Astrocyte (in vitro differentiated cells and primary cell): ENCODE results near the gene ATP8B4. TPM values are rescaled to one million over a fixed set of nuclear protein-coding genes. Genes with fewer than 3 reads are reported as not detected.

ENCODE experiments used
- DNase-seq: peaks from one replicate; pipeline ENCODE4 v3.0.0-alpha.2; 2010; ENCODE audit warnings: low read depth
- FAIRE-seq: peaks from 2 replicates; lab custom pipeline; 2011; peaks lifted over from hg19 to GRCh38; lab: Jason Lieb, UNC
- H2AFZ ChIP-seq: 2 replicates; pipeline ENCODE4 v1.6.0; 2012; ENCODE audit warnings: low read depth, low read length, inconsistent platforms
- H3K27ac ChIP-seq: 2 replicates; pipeline ENCODE4 v1.5.1; 2011; ENCODE audit warnings: low read depth, low read length, inconsistent platforms
- H3K27me3 ChIP-seq: 2 replicates; pipeline ENCODE4 v1.6.0; 2011; ENCODE audit warnings: low read length, inconsistent platforms; ENCODE audit not compliant: insufficient read depth
- H3K36me3 ChIP-seq: 2 replicates; pipeline ENCODE4 v1.5.1; 2011; ENCODE audit warnings: low read length, inconsistent platforms; ENCODE audit not compliant: insufficient read depth
- H3K4me1 ChIP-seq: 2 replicates; pipeline ENCODE4 v1.5.1; 2011; ENCODE audit warnings: low read length, inconsistent platforms; ENCODE audit not compliant: insufficient read depth
- H3K4me2 ChIP-seq: 2 replicates; pipeline ENCODE4 v1.6.0; 2012; ENCODE audit warnings: low read length, inconsistent platforms
- H3K4me3 ChIP-seq: 2 replicates; pipeline ENCODE4 v1.5.1; 2011; ENCODE audit warnings: low read depth, mild to moderate bottlenecking, low read length, inconsistent platforms; ENCODE audit not compliant: insufficient read depth
- H3K79me2 ChIP-seq: 2 replicates; pipeline ENCODE4 v1.6.0; 2012; ENCODE audit warnings: mild to moderate bottlenecking, low read length, inconsistent platforms; ENCODE audit not compliant: insufficient read depth
- H3K9ac ChIP-seq: 2 replicates; pipeline ENCODE4 v1.6.0; 2012; ENCODE audit warnings: mild to moderate bottlenecking, low read length, inconsistent platforms
- H3K9me3 ChIP-seq: 2 replicates; pipeline ENCODE4 v1.5.1; 2012; ENCODE audit warnings: low read depth, mild to moderate bottlenecking, low read length, inconsistent platforms; ENCODE audit not compliant: insufficient read depth
- H4K20me1 ChIP-seq: 2 replicates; pipeline ENCODE4 v1.6.0; 2012; ENCODE audit warnings: low read length, inconsistent platforms; ENCODE audit not compliant: insufficient read depth
- H3K27ac Mint-ChIP-seq: one replicate; pipeline ENCODE4 v1.8.0; 2021; ENCODE audit warnings: mild to moderate bottlenecking, mixed read lengths; ENCODE audit not compliant: unreplicated experiment
- H3K27me3 Mint-ChIP-seq: one replicate; pipeline ENCODE4 v1.8.0; 2021; ENCODE audit warnings: low read depth, mixed read lengths; ENCODE audit not compliant: unreplicated experiment
- H3K36me3 Mint-ChIP-seq: one replicate; pipeline ENCODE4 v1.8.0; 2021; ENCODE audit warnings: low read depth, mixed read lengths; ENCODE audit not compliant: unreplicated experiment
- H3K4me1 Mint-ChIP-seq: one replicate; pipeline ENCODE4 v1.8.0; 2021; ENCODE audit warnings: low read depth, mixed read lengths; ENCODE audit not compliant: unreplicated experiment
- H3K4me3 Mint-ChIP-seq: one replicate; pipeline ENCODE4 v1.8.0; 2021; ENCODE audit warnings: mild to moderate bottlenecking, moderate library complexity, mixed read lengths; ENCODE audit not compliant: unreplicated experiment
- H3K9me3 Mint-ChIP-seq: one replicate; pipeline ENCODE4 v1.8.0; 2021; ENCODE audit warnings: mild to moderate bottlenecking, mixed read lengths; ENCODE audit not compliant: unreplicated experiment
- EZH2 ChIP-seq: IDR thresholded peaks from 2 replicates; pipeline ENCODE4 v1.6.1; 2012; ENCODE audit warnings: mild to moderate bottlenecking, low read length, inconsistent platforms; ENCODE audit not compliant: insufficient read depth
- total RNA-seq: library from RNA; stranded (reverse); gene quantifications from 2 replicates; pipeline ENCODE4 v1.2.1, GENCODE V29; 2021
- TF ChIP-seq, protein P1 (sequence below): IDR thresholded peaks from 2 replicates; pipeline ENCODE4 v1.5.1; 2011; ENCODE audit warnings: low read depth, mild to moderate bottlenecking, inconsistent platforms, low read length, moderate library complexity; ENCODE audit not compliant: insufficient read depth

ATP8B4 gene
- total RNA-seq, 1 donor from 2014 or later = 0.23 TPM

DNA sequence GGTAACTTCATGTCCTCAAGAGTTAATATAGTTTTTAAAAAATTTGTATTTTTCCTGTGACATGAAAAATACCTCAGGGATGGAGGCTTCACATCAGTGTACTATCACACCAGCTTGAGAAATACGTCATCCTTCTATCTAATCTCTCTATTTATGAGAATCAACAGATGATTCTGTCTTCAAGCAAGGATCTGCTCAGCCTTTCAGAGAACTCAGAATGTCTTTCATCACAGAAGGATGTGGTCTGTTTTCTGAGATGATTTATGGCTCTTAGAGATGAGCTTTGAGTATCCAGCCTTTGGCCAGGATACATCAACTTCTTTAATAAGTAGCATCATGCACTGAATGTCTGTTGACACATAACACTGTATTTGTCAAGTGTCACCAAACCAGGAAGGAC is 304.3 kb downstream of the ATP8B4 start:
- TF ChIP-seq, protein P1, sequence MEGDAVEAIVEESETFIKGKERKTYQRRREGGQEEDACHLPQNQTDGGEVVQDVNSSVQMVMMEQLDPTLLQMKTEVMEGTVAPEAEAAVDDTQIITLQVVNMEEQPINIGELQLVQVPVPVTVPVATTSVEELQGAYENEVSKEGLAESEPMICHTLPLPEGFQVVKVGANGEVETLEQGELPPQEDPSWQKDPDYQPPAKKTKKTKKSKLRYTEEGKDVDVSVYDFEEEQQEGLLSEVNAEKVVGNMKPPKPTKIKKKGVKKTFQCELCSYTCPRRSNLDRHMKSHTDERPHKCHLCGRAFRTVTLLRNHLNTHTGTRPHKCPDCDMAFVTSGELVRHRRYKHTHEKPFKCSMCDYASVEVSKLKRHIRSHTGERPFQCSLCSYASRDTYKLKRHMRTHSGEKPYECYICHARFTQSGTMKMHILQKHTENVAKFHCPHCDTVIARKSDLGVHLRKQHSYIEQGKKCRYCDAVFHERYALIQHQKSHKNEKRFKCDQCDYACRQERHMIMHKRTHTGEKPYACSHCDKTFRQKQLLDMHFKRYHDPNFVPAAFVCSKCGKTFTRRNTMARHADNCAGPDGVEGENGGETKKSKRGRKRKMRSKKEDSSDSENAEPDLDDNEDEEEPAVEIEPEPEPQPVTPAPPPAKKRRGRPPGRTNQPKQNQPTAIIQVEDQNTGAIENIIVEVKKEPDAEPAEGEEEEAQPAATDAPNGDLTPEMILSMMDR = no peak
- no peak for TF ChIP-seq EZH2
- Histone ChIP-seq H3K4me3 (no peak overlapping the region), H3K27me3 (no peaks in the 10 kb centered on the region), H3K9ac (no peak overlapping the region), H3K9me3 (no peaks in the 10 kb centered on the region), H2AFZ (no peak overlapping the region), H4K20me1 (no peaks in the 10 kb centered on the region), H3K4me2 (no peak overlapping the region), H3K4me1 (peaks cover 7% of the 10 kb centered on the region), H3K27ac (no peak overlapping the region), H3K79me2 (no peaks in the 10 kb centered on the region), H3K36me3 (no peaks in the 10 kb centered on the region)
- Mint-ChIP-seq H3K4me3 (no peak overlapping the region), H3K4me1 (peaks cover 20% of the 10 kb centered on the region), H3K9me3 (peaks cover 2% of the 10 kb centered on the region), H3K27me3 (no peaks in the 10 kb centered on the region), H3K27ac (no peak overlapping the region), H3K36me3 (no peaks in the 10 kb centered on the region)
- DNase-seq = no peak
- peak; percentile 62 for FAIRE-seq

- Histone ChIP-seq H3K27me3 (no peaks in the 10 kb centered on the region), H3K9me3 (no peaks in the 10 kb centered on the region), H3K79me2 (no peaks in the 10 kb centered on the region), H3K4me1 (peaks cover 7% of the 10 kb centered on the region), H3K36me3 (no peaks in the 10 kb centered on the region), H4K20me1 (no peaks in the 10 kb centered on the region), H3K4me3 (no peak overlapping the region), H3K9ac (no peak overlapping the region), H3K4me2 (no peak overlapping the region), H2AFZ (no peak overlapping the region), H3K27ac (no peak overlapping the region)
- FAIRE-seq (no peak), DNase-seq (no peak)
- H3K27me3 Mint-ChIP-seq = no peaks in the 10 kb centered on the region
- H3K9me3 Mint-ChIP-seq = peaks cover under 1% of the 10 kb centered on the region
- TF ChIP-seq, protein P1 = no peak
- no peak for TF ChIP-seq EZH2
- no peak overlapping the region for H3K27ac Mint-ChIP-seq
- no peak overlapping the region for H3K4me3 Mint-ChIP-seq
- peaks cover 20% of the 10 kb centered on the region for H3K4me1 Mint-ChIP-seq
- H3K36me3 Mint-ChIP-seq = no peaks in the 10 kb centered on the region
Observed at GRCh38 chr15:49813625-49814024, 305.4 kb downstream of the ATP8B4 start.

DNA sequence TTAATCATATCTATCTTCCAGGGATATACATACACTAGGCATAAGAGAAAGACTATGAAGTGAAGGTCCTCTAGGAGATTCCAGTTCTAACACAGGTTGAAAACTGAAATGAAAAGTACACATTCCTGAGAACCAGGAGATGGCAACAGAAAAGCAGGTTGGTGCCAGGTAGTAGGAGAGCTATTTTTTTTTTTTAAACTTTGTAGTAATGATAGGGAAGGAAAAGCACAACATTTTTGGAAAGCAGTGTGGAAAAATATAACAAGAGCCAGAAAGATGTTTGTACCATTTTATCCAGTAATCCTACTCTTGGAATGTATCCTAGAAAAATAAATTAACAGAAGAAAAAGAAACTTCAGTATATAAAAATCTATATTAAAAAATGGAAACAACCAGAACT is 308.3 kb downstream of the ATP8B4 start:
- FAIRE-seq (no peak), DNase-seq (no peak)
- Histone ChIP-seq H3K79me2 (no peaks in the 10 kb centered on the region), H3K9me3 (no peaks in the 10 kb centered on the region), H3K27me3 (no peaks in the 10 kb centered on the region), H3K4me2 (no peak overlapping the region), H3K9ac (no peak overlapping the region), H3K36me3 (no peaks in the 10 kb centered on the region), H3K4me3 (no peak overlapping the region), H3K27ac (no peak overlapping the region), H4K20me1 (no peaks in the 10 kb centered on the region), H2AFZ (no peak overlapping the region), H3K4me1 (no peaks in the 10 kb centered on the region)
- H3K27ac Mint-ChIP-seq = no peak overlapping the region
- peaks cover 6% of the 10 kb centered on the region for H3K4me1 Mint-ChIP-seq
- H3K9me3 Mint-ChIP-seq = no peaks in the 10 kb centered on the region
- H3K27me3 Mint-ChIP-seq = no peaks in the 10 kb centered on the region
- H3K4me3 Mint-ChIP-seq = no peak overlapping the region
- H3K36me3 Mint-ChIP-seq = no peaks in the 10 kb centered on the region
- TF ChIP-seq EZH2 = no peak
- TF ChIP-seq, protein P1 = no peak
